Activated CD8-positive, alpha-beta T cell treated with anti-CD3 and anti-CD28 coated beads for 36 hours (primary cell): ENCODE measurements around the gene PRKAR2B. TPM values are rescaled to one million over a fixed set of nuclear protein-coding genes. Genes with fewer than 3 reads are reported as not detected.
"Not testable (repeated sequence)": the region's sequence is repeated elsewhere in the genome, so short reads cannot be mapped to it uniquely, and the experiment has no call there.

ENCODE experiments used
- ATAC-seq: fragments of 200-7000 bp; cut with Tn5 transposase; one replicate; pipeline ENCODE4 v1.10.0; 2021; ENCODE audit warnings: mild to moderate bottlenecking, moderate library complexity
- CTCF ChIA-PET: fragments of 350-600 bp; sonication (Branson Sonifier 250); formaldehyde crosslinking; loops from one replicate; lab custom pipeline; 2021; ENCODE audit warnings: antibody characterized with exemption; lab: Charles Lee
- POLR2A ChIA-PET: fragments of 350-600 bp; sonication (Branson Sonifier 250); formaldehyde crosslinking; loops from one replicate; lab custom pipeline; 2021; ENCODE audit warnings: antibody characterized with exemption; lab: Charles Lee
- DNase-seq: peaks from one replicate; pipeline ENCODE4 v3.0.0-alpha.2; 2020
- H3K27ac Mint-ChIP-seq: one replicate; pipeline ENCODE4 v1.8.0; 2021; ENCODE audit warnings: mild to moderate bottlenecking, mixed read lengths
- H3K27me3 Mint-ChIP-seq: one replicate; pipeline ENCODE4 v1.8.0; 2021; ENCODE audit warnings: mixed read lengths
- H3K36me3 Mint-ChIP-seq: one replicate; pipeline ENCODE4 v1.8.0; 2021; ENCODE audit warnings: low read depth, mixed read lengths
- H3K4me1 Mint-ChIP-seq: one replicate; pipeline ENCODE4 v1.8.0; 2021; ENCODE audit warnings: low read depth, mixed read lengths
- H3K4me3 Mint-ChIP-seq: one replicate; pipeline ENCODE4 v1.8.0; 2021; ENCODE audit warnings: mild to moderate bottlenecking, moderate library complexity, mixed read lengths
- H3K9me3 Mint-ChIP-seq: one replicate; pipeline ENCODE4 v1.8.0; 2021; ENCODE audit warnings: mixed read lengths
- CTCF ChIP-seq: fragments of 200-600 bp; IDR thresholded peaks from one replicate; pipeline ENCODE4 v1.8.0; 2022; ENCODE audit warnings: antibody characterized with exemption, mild to moderate bottlenecking
- intact Hi-C: fragments of 100-400 bp; cut with micrococcal nuclease; formaldehyde crosslinking; loops from one replicate; pipeline ENCODE4 v1.10.0; 2022
- total RNA-seq, 2 experiments: library from RNA; stranded (reverse); gene quantifications; one replicate each; pipeline ENCODE4 v1.2.3, GENCODE V29; 2021

PRKAR2B gene
- total RNA-seq, 2 experiments from 2014 or later, result 1.1 to 1.3 TPM

- Mint-ChIP-seq H3K4me3 (no peak overlapping the region), H3K27me3 (no peaks in the 10 kb centered on the region), H3K9me3 (no peaks in the 10 kb centered on the region), H3K27ac (no peak overlapping the region), H3K4me1 (peaks cover 9% of the 10 kb centered on the region), H3K36me3 (no peaks in the 10 kb centered on the region)
- ATAC-seq, result no peak
- TF ChIP-seq CTCF, result no peak
- intact Hi-C loops, result no loop called here
- CTCF ChIA-PET, result interaction anchor here (0.7 to 6.1 kb wide), 2 partner anchors 18 to 338 kb away, joined by 4 to 51 read pairs; no protein-coding TSS in a partner anchor
- POLR2A ChIA-PET, result no interaction called here
- no peak for DNase-seq
Measured at GRCh38 chr7:107130487-107131220, 86.1 kb downstream of the PRKAR2B start.

DNA sequence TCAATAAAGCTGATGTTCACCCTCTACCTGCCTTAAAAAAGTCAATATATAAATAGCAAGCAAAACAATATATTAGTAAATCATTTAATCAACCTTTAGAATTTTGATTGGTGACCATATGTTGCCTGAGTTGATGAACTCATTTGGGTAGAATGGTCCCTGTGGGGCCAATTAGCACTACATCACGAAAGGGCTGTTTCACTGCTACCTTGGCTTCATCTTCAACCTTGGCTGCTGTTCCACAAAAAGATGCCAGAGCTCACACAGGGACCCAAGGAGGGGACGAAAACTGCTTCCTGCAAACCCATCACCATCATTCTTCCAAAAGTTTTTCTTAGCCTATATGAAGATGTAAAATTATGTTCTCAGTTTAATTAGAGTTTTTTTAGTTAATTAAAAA is 88.9 kb downstream of the PRKAR2B start:
- no peak overlapping the region for H3K27ac Mint-ChIP-seq
- ChIA-PET CTCF (interaction anchor here (1.9 to 6.1 kb wide), 3 partner anchors 15 to 340 kb away, joined by 4 to 51 read pairs (median 8); no protein-coding TSS in a partner anchor), POLR2A (interaction anchor here (1.1 kb wide), 1 partner anchor 30 kb away, joined by 4 read pairs; no protein-coding TSS in a partner anchor)
- no peaks in the 10 kb centered on the region for H3K36me3 Mint-ChIP-seq
- H3K4me3 Mint-ChIP-seq, result no peak overlapping the region
- intact Hi-C loops, result no loop called here
- no peaks in the 10 kb centered on the region for H3K4me1 Mint-ChIP-seq
- H3K27me3 Mint-ChIP-seq, result no peaks in the 10 kb centered on the region
- DNase-seq (no peak), ATAC-seq (no peak)
- no peaks in the 10 kb centered on the region for H3K9me3 Mint-ChIP-seq
- no peak for TF ChIP-seq CTCF

GRCh38 chr7:107138696-107139420 is 94.4 kb downstream of the PRKAR2B start:
- no peak for ATAC-seq
- intact Hi-C loops, result no loop called here
- DNase-seq, result no peak
- ChIA-PET POLR2A (no interaction called here), CTCF (interaction anchor here (0.9 to 1.9 kb wide), 3 partner anchors 9 to 29 kb away, joined by 3 to 16 read pairs (median 8); no protein-coding TSS in a partner anchor)
- Mint-ChIP-seq H3K27me3 (no peaks in the 10 kb centered on the region), H3K4me1 (no peaks in the 10 kb centered on the region), H3K36me3 (no peaks in the 10 kb centered on the region), H3K27ac (no peak overlapping the region), H3K9me3 (no peaks in the 10 kb centered on the region), H3K4me3 (no peak overlapping the region)
- TF ChIP-seq CTCF, result no peak

DNA sequence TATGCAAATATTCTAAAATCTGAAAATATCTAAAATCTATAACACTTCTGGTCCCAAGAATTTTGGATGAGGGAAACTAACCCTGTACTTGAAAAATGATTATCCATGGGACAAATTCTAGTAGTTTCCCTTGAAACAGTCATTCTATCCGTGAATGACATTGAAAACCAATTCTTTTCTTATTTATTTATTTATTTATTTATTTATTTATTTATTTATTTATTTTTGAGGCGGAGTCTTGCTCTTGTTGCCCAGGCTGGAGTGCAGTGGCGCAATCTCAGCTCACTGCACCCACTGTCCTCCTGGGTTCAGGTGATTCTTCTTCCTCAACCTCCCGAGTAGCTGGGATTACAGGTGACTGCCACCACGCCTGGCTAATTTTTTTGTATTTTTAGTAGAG is 99.4 kb downstream of the PRKAR2B start:
- H3K4me1 Mint-ChIP-seq, POLR2A ChIA-PET, H3K4me3 Mint-ChIP-seq, ATAC-seq, H3K27ac Mint-ChIP-seq, H3K36me3 Mint-ChIP-seq, intact Hi-C loops, H3K9me3 Mint-ChIP-seq, H3K27me3 Mint-ChIP-seq, CTCF ChIA-PET, DNase-seq: not testable (repeated sequence)

DNA sequence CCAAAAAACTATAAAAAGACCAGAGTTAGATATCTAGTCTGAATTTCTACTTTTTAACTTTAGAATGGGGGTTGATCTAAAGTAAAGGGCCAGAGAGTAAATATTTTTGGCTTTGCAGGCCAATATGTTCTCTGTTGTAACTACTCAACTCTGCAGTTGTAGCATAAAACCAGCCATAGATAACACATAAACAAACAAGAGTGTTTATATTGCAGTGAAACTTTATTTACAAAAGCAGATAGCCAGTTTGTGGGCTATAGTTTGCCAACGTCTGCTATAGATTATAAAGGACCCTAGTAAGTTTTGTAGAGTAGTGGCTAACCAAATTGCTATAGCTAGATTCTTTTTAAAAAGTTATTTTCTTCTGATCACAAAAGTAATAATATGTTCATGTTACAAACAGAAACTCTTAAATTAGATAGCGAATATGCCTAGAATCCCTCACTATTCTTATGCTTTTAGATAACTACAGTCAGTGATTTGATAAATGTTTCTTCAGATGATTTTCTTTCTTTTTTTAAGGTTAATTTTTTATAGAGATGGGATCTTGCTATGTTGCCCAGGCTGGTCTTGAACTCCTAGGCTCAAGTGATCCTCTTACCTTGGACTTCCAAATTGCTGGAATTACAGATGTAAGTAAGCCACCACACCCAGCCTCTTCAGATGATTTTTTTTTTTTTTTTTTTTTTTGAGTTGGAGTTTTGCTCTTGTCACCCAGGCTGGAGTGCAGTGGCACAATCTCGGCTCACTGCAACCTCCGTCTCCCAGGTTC is 100.7 kb downstream of the PRKAR2B start:
- CTCF ChIA-PET, result no interaction called here
- POLR2A ChIA-PET, result no interaction called here
- H3K36me3 Mint-ChIP-seq, result no peaks in the 10 kb centered on the region

More for the DNA sequence above, 100.7 kb downstream of the PRKAR2B start:
- no peaks in the 10 kb centered on the region for H3K27me3 Mint-ChIP-seq
- ATAC-seq, result no peak
- no peak overlapping the region for H3K4me3 Mint-ChIP-seq
- no peak overlapping the region for H3K27ac Mint-ChIP-seq
- no peak for DNase-seq
- peaks cover 4% of the 10 kb centered on the region for H3K4me1 Mint-ChIP-seq
- intact Hi-C loops, result loop anchor here (5.0 kb wide), 1 partner anchor 198 kb away; no protein-coding TSS in a partner anchor
- no peak for TF ChIP-seq CTCF
- no peaks in the 10 kb centered on the region for H3K9me3 Mint-ChIP-seq
